Stimulated activated naive CD8-positive, alpha-beta T cell treated with anti-CD3 and anti-CD28 coated beads, Interleukin-15, Interleukin-2, amounts not matched to agents 100 U/mL and 50 U/mL, for 24 hours (primary cell): ENCODE results near the gene BGLAP.
"Not testable (repeated sequence)": the region's sequence is repeated elsewhere in the genome, so short reads cannot be mapped to it uniquely, and the experiment has no call there.

ENCODE experiments used
- ATAC-seq: fragments of 150-1000 bp; cut with Tn5 transposase; one replicate; pipeline ENCODE4 v1.10.0; 2021
- DNase-seq: peaks from one replicate; pipeline ENCODE4 v3.0.0; 2021

The BGLAP gene

GRCh38 chr1:156241926-156242325, at the start of gene BGLAP:
Gene BGLAP, plus strand, starts transcription at chr1:156242184. Its CDS starts 48 bp downstream, at chr1:156242232.
- ATAC-seq (no peak), DNase-seq (no peak)

DNA sequence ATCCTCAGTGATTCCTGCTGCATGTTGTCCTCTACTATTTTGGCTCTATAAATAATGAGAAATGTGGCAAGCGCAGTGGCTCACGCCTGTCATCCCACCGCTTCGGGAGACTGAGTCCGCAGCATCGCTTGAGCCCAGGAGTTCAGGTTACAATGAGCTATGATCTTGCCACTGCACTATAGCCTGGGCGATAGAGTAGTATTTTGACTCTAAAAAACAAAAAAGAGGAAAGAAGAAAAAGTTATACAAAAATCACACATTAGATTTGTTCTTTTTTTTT, 48.8 kb upstream of the BGLAP start:
- DNase-seq, result no peak
- ATAC-seq, result no peak

GRCh38 chr1:156193488-156194299, 48.3 kb upstream of the BGLAP start, which contains the start of gene SLC25A44:
Gene SLC25A44, plus strand, starts transcription at chr1:156194104. Its CDS starts 5,744 bp downstream, at chr1:156199848.
- DNase-seq (peak; percentile 95), ATAC-seq (peak; percentile 96)

GRCh38 chr1:156194300-156194652, 47.7 kb upstream of the BGLAP start:
- DNase-seq (no peak), ATAC-seq (no peak)

DNA sequence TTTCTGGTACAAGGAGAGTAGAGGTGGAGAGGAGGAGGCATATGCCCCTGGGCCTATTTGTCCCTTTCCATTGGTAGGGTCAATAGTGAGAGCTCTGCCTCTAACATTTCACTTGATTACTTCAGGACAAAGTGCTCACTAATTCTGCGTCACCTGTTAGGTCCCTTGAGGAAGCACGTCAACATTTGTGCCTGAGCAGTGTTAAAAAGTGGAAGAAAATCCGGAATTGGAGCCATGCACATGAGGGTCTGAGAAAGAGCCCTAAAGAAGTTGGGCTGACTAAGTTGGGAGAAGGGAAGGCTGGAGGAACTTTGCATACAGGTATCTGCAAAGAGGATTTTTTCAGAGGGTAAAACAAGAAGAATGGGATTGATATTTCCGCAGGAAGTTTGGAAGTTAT, 46.1 kb upstream of the BGLAP start:
- DNase-seq (no peak), ATAC-seq (no peak)

DNA sequence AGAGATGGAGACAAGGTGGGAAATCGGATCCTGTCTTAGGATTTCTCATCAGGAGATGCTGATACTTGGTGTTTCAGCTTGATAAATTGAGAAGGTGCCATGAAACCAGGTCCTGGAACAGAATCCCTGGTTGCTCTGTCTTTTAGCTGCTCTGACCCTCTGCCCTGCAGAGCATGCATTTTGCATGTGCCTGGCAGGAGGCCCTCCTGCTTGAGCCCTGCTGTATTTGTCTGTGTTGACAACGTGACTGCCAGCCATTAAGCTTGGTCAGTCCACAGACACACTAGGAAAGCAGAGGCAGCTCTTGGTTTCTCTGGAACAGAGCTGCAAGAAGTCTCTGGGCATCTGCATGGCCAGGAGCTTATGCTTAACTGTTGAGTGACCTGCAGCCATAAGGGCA, 45.5 kb upstream of the BGLAP start:
- ATAC-seq, result no peak

DNA sequence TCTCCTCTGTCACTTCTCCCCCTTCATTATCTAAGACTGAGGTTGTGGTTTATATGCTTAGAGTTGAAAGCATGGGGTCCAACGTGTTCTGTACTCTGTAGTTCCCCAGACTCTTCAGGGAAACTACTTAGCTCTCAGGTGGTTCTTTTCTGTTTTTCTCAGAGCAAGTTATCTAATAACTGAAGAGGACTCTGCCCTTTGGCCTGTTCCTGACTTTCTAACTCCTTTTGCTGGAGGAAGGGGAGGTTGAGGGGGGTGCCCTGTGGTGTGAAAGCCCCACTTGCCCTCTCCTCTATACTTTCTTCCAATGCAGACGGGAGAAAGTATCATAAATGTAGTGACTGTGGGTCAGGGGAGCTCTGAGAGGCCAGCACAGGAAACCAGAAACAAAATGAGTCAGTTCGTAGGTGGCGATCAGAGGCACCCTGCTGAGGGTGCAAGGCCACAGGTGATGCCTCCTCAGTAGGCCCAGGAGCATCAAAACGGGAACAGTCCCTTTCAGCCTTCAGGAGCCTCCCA, 43.1 kb upstream of the BGLAP start:
- ATAC-seq (peak; percentile 82), DNase-seq (no peak)

More for the DNA sequence above, 45.5 kb upstream of the BGLAP start:
- DNase-seq, result no peak

- DNase-seq (no peak), ATAC-seq (no peak)
Measured at GRCh38 chr1:156200044-156200443, 41.9 kb upstream of the BGLAP start.

GRCh38 chr1:156203331-156203730, 38.7 kb upstream of the BGLAP start:
- ATAC-seq (no peak), DNase-seq (no peak)

DNA sequence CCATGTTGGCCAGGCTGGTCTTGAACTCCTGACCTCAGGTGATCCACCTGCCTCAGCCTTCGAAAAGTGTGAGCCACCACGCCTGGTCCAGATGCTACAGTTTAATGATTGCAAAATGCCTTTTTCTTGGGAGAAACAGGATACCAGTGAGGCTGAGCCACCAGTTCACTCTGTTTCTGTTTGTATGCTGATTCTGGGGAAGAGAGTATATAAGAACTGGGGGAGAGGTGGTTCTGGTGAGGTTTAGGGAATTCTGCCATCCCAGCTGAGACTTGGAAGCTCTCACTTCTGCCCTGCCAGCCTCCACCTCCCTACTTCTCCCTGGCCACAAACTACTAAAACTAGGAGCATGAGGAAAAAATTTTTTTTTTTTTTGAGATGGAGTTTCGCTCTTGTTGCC, 37.3 kb upstream of the BGLAP start:
- DNase-seq (no peak), ATAC-seq (no peak)

- no peak for ATAC-seq
- DNase-seq, result no peak
Measured at GRCh38 chr1:156211243-156211642, 30.7 kb upstream of the BGLAP start.

DNA sequence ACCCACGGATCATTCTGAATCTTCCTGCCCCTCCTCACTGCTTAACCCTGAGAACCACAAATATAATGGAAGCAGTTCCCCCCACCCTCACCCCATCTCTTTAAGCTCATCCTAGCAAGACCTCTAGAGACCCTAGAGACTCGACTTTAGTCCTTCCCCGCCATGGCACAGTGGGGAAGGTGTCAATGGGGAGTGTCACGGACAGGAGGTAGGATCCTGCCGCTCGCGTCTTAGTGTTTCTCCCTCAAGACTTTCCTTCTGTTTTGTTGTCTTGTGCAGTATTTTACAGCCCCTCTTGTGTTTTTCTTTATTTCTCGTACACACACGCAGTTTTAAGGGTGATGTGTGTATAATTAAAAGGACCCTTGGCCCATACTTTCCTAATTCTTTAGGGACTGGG, 29.9 kb upstream of the BGLAP start:
- no peak for DNase-seq
- no peak for ATAC-seq

DNA sequence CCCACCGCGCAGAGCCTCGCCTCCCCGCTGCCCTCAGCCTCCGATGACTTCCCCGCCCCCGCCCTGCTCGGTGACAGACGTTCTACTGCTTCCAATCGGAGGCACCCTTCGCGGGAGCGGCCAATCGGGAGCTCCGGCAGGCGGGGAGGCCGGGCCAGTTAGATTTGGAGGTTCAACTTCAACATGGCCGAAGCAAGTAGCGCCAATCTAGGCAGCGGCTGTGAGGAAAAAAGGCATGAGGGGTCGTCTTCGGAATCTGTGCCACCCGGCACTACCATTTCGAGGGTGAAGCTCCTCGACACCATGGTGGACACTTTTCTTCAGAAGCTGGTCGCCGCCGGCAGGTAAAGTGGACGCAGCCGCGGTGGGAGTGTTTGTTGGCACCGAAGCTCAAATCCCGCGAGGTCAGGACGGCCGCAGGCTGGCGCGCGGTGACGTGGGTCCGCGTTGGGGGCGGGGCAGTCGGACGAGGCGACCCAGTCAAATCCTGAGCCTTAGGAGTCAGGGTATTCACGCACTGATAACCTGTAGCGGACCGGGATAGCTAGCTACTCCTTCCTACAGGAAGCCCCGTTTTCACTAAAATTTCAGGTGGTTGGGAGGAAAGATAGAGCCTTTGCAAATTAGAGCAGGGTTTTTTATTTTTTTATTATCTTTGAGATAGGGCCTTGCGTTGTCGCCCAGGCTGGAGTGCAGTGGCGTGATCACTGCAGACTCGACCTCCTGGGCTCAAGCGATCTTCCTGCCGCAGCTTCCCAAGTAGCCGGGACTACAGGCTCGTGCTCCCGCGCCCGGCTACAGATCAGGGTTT, 28.9 kb upstream of the BGLAP start, which contains the start of gene PMF1:
Gene PMF1 (plus strand): TSS at position 175 of the 811 bp plus-strand sequence. CDS start 9 bp downstream, at position 184.
- ATAC-seq (peak; percentile 93), DNase-seq (peak; percentile 97)

DNA sequence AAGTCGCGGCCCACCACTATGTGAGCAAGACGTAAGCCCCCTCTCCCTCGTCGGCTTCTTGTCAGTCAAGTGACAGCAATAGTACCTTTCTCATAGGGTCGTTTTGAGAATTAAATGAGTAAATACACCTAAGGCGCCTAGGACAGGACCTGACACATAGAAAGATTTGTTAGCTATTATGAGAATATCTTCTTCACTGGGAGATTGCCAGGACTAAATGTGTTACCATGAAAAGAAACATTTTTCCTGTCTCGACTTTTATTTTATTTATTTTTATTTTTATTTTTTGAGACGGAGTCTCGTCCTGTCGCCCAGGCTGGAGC, 28.4 kb upstream of the BGLAP start:
- ATAC-seq (no peak), DNase-seq (no peak)

GRCh38 chr1:156214024-156214748, 27.8 kb upstream of the BGLAP start:
- ATAC-seq (no peak), DNase-seq (no peak)

DNA sequence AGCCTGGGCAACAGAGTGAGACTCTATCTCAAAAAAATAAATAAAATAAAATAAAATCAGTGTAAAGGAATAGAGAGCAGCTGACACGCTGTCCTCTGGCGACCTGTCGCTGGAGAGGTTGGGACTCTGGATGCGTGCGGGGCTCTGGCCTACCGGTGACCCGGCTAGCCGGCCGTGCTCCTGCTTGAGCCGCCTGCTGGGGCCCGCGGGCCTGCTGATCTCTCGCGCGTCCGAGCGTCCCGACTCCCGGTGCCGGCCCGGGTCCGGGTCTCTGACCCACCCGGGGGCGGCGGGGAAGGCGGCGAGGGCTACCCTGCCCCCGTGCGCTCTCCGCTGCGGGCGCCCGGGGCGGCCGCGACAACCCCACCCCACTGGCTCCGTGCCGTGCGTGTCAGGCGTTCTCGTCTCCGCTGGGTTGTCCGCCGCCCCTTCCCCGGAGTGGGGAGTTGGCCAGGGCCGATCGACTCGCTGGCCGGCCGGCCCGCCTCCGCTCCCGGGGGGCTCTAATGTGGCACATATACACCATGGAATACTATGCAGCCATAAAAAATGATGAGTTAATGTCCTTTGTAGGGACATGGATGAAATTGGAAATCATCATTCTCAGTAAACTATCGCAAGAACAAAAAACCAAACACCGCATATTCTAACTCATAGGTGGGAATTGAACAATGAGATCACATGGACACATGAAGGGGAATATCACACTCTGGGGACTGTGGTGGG, 25.5 kb upstream of the BGLAP start:
- not testable (repeated sequence) for DNase-seq, ATAC-seq

- DNase-seq (no peak), ATAC-seq (peak; percentile 45)
Measured at GRCh38 chr1:156217871-156218270, 24.1 kb upstream of the BGLAP start.

DNA sequence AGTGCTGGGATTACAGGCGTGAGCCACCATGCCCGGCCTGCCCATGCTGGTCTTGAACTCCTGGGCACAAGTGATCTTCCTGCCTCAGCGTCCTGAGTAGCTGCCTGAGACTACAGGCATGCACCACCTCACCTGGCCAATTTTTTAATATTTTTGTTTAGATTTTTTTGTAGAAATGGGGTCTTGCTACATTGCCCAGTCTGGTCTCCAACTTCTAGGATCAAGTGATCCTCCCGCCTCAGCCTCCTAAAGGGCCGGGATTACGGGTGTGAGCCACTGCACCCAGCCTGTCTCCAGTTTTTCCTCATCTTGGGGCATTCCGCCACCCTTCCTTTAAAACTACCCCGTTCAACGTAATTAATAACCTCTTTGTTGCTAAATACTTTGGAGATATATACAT, 21.8 kb upstream of the BGLAP start:
- ATAC-seq, result no peak
- DNase-seq, result no peak

GRCh38 chr1:156221986-156222692, 19.8 kb upstream of the BGLAP start:
- ATAC-seq, result no peak
- no peak for DNase-seq

GRCh38 chr1:156225677-156226014, 16.3 kb upstream of the BGLAP start:
- ATAC-seq (no peak), DNase-seq (no peak)

DNA sequence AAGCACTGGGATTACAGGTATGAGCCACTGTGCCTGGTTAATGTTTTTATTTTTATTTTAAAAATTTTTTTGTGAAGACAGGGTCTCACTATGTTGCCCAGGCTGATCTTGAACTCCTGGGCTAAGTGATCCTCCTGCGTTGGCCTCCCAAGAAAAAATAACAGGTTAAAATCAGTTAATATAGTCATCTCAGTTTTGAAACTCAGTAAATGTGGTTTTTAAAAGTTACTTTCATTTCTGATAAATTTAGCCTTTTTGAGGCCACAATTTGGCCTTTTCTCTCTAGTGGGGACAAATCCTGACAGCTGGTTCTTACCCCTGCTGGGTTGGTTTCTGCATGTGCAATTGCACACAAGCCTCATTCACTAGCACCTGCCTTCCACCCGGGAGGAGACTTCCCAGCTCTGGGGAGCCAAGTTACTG, 15.9 kb upstream of the BGLAP start:
- ATAC-seq (peak; percentile 26), DNase-seq (peak; percentile 58)
